GM18870 (cell line): ENCODE results near the gene PRC1.

Source experiments
- ATAC-seq: cut with Tn5 transposase; IDR thresholded peaks from one replicate; pipeline ENCODE4 v1.9.1; 2021; ENCODE audit warnings: moderate library complexity; ENCODE audit not compliant: unreplicated experiment

PRC1 gene

GRCh38 chr15:90990446-90990845 is 3.9 kb downstream of the PRC1 start:
- ATAC-seq, result no peak

- ATAC-seq, result no peak
These were observed 5.1 kb downstream of the PRC1 start for GRCh38 chr15:90989040-90989768.

- no peak for ATAC-seq
These were observed 6.0 kb downstream of the PRC1 start for GRCh38 chr15:90988296-90988695.

- no peak for ATAC-seq
These were observed 6.7 kb downstream of the PRC1 start for GRCh38 chr15:90987561-90988141.

GRCh38 chr15:90986790-90987507 is 7.4 kb downstream of the PRC1 start:
- ATAC-seq, result peak; percentile 64

GRCh38 chr15:90982135-90982534 is 12.2 kb downstream of the PRC1 start:
- ATAC-seq, result no peak

- ATAC-seq, result peak; percentile 63
These were observed 12.7 kb downstream of the PRC1 start for GRCh38 chr15:90981681-90982080.

GRCh38 chr15:90979582-90979981 is 14.8 kb downstream of the PRC1 start:
- no peak for ATAC-seq

- ATAC-seq, result no peak
These were observed 20.1 kb downstream of the PRC1 start for GRCh38 chr15:90974216-90974615.

- no peak for ATAC-seq
These were observed 22.2 kb downstream of the PRC1 start for GRCh38 chr15:90972133-90972532.

GRCh38 chr15:90970274-90970673 is 24.1 kb downstream of the PRC1 start:
- no peak for ATAC-seq

- ATAC-seq, result no peak
These were observed 25.9 kb downstream of the PRC1 start for GRCh38 chr15:90968434-90968833.

GRCh38 chr15:90967206-90967605 is 27.1 kb downstream of the PRC1 start:
- ATAC-seq, result no peak

GRCh38 chr15:90966262-90966661 is 28.1 kb downstream of the PRC1 start:
- no peak for ATAC-seq

- ATAC-seq, result no peak
These were observed 32.3 kb downstream of the PRC1 start for GRCh38 chr15:90962021-90962420.

GRCh38 chr15:90960298-90961091 is 33.8 kb downstream of the PRC1 start:
- ATAC-seq, result no peak

- ATAC-seq, result no peak
These were observed 34.4 kb downstream of the PRC1 start for GRCh38 chr15:90959894-90960293.

- no peak for ATAC-seq
These were observed 35.2 kb downstream of the PRC1 start for GRCh38 chr15:90959028-90959595.

GRCh38 chr15:90957791-90958190 is 36.5 kb downstream of the PRC1 start:
- no peak for ATAC-seq

GRCh38 chr15:90957031-90957790 is 37.1 kb downstream of the PRC1 start:
- no peak for ATAC-seq
